OCI-LY3 (cell line): Measurements from ENCODE around the gene KDM5B.

Experiments used
- H2AFZ ChIP-seq: fragments of 200-600, 300-600 bp; shearing (Covaris generic); 2 replicates; pipeline ENCODE4 v1.6.0; 2014; ENCODE audit warnings: antibody characterized with exemption, low read depth, low read length
- H3K27ac ChIP-seq: fragments of 200-600, 300-600 bp; sonication (generic); 2 replicates; pipeline ENCODE4 v1.5.1; 2014; ENCODE audit warnings: mild to moderate bottlenecking, low read length, moderate library complexity, mixed read lengths
- H3K27me3 ChIP-seq: fragments of 200-600, 300-600 bp; sonication (generic); 2 replicates; pipeline ENCODE4 v1.6.1; 2014; ENCODE audit warnings: low read depth, low read length, mixed read lengths
- H3K36me3 ChIP-seq: fragments of 200-600, 300-600 bp; sonication (generic); replicated peaks from 2 replicates; pipeline ENCODE3; 2014; ENCODE audit warnings: low read depth, low read length, mixed read lengths
- H3K4me1 ChIP-seq: fragments of 300-600, 200-600 bp; sonication (generic); 2 replicates; pipeline ENCODE4 v1.6.1; 2014; ENCODE audit warnings: low read length, mixed read lengths
- H3K4me2 ChIP-seq: fragments of 200-600, 300-600 bp; sonication (generic); 2 replicates; pipeline ENCODE4 v1.6.1; 2014; ENCODE audit warnings: low read length, mixed read lengths
- H3K4me3 ChIP-seq: fragments of 300-600, 200-600 bp; sonication (generic); 2 replicates; pipeline ENCODE4 v1.5.1; 2014; ENCODE audit warnings: antibody characterized with exemption, mild to moderate bottlenecking, low read length, moderate library complexity
- H3K79me2 ChIP-seq: fragments of 300-600, 200-600 bp; shearing (Covaris generic); 2 replicates; pipeline ENCODE4 v1.6.1; 2014; ENCODE audit warnings: mild to moderate bottlenecking, low read length, mixed read lengths
- H3K9ac ChIP-seq: fragments of 300-600, 200-600 bp; shearing (Covaris generic); 2 replicates; pipeline ENCODE4 v1.6.0; 2014; ENCODE audit warnings: mild to moderate bottlenecking, low read length, moderate library complexity
- H3K9me3 ChIP-seq: fragments of 200-600, 300-600 bp; shearing (Covaris generic); 2 replicates; pipeline ENCODE4 v1.6.1; 2014; ENCODE audit warnings: low read length, mixed read lengths; ENCODE audit not compliant: insufficient read depth
- H4K20me1 ChIP-seq: fragments of 200-600, 300-600 bp; sonication (generic); 2 replicates; pipeline ENCODE4 v1.6.1; 2016; ENCODE audit warnings: low read length, mixed read lengths; ENCODE audit not compliant: insufficient read depth
- CTCF ChIP-seq: fragments of 200-600, 300-600 bp; sonication (generic); IDR thresholded peaks from 2 replicates; pipeline ENCODE4 v1.5.1; 2014; ENCODE audit warnings: antibody characterized with exemption, low read length, low read depth
- EZH2phosphoT487 ChIP-seq: fragments of 200-600 bp; shearing (Covaris generic); IDR thresholded peaks from 2 replicates; pipeline ENCODE4 v1.6.1; 2018; ENCODE audit warnings: antibody characterized with exemption, mixed run types, low read depth

Gene KDM5B

GRCh38 chr1:202703191-202703590 lies 105.0 kb downstream of the KDM5B start:
- no peaks in the 10 kb centered on the region for H3K9me3 ChIP-seq
- H3K36me3 ChIP-seq: no peaks in the 10 kb centered on the region
- no peak overlapping the region for H2AFZ ChIP-seq
- H3K4me1 ChIP-seq: no peaks in the 10 kb centered on the region
- peaks cover 85% of the 10 kb centered on the region for H3K27me3 ChIP-seq
- H3K4me3 ChIP-seq: no peak overlapping the region
- TF ChIP-seq CTCF: no peak
- no peak overlapping the region for H3K9ac ChIP-seq
- no peaks in the 10 kb centered on the region for H3K79me2 ChIP-seq
- no peak overlapping the region for H3K4me2 ChIP-seq
- H4K20me1 ChIP-seq: peaks cover 9% of the 10 kb centered on the region
- H3K27ac ChIP-seq: no peak overlapping the region

- Histone ChIP-seq H3K9me3 (no peaks in the 10 kb centered on the region), H3K4me1 (no peaks in the 10 kb centered on the region), H3K4me2 (no peak overlapping the region), H3K9ac (no peak overlapping the region), H3K36me3 (no peaks in the 10 kb centered on the region), H3K79me2 (no peaks in the 10 kb centered on the region), H4K20me1 (peaks cover 6% of the 10 kb centered on the region; the same call in 1 of the 2 replicates), H3K27me3 (peaks cover 86% of the 10 kb centered on the region), H2AFZ (no peak overlapping the region), H3K4me3 (no peak overlapping the region), H3K27ac (no peak overlapping the region)
- no peak for TF ChIP-seq EZH2phosphoT487
- no peak for TF ChIP-seq CTCF
These were observed 106.1 kb downstream of the KDM5B start for GRCh38 chr1:202702088-202702487.

GRCh38 chr1:202701200-202701599 lies 107.0 kb downstream of the KDM5B start:
- no peak for TF ChIP-seq CTCF
- TF ChIP-seq EZH2phosphoT487: no peak
- Histone ChIP-seq H3K4me3 (no peak overlapping the region), H3K4me1 (no peaks in the 10 kb centered on the region), H2AFZ (no peak overlapping the region), H3K27me3 (peaks cover 80% of the 10 kb centered on the region), H3K9me3 (no peaks in the 10 kb centered on the region), H4K20me1 (peaks cover 6% of the 10 kb centered on the region; the same call in 1 of the 2 replicates), H3K27ac (no peak overlapping the region), H3K9ac (no peak overlapping the region), H3K36me3 (no peaks in the 10 kb centered on the region), H3K79me2 (no peaks in the 10 kb centered on the region), H3K4me2 (no peak overlapping the region)

GRCh38 chr1:202700061-202700460 lies 108.2 kb downstream of the KDM5B start:
- Histone ChIP-seq H4K20me1 (peaks cover 13% of the 10 kb centered on the region; the same call in 1 of the 2 replicates), H3K9ac (no peak overlapping the region), H3K9me3 (no peaks in the 10 kb centered on the region), H3K36me3 (no peaks in the 10 kb centered on the region), H3K79me2 (no peaks in the 10 kb centered on the region), H3K4me1 (no peaks in the 10 kb centered on the region), H3K27me3 (peaks cover 79% of the 10 kb centered on the region), H3K4me3 (no peak overlapping the region), H3K27ac (no peak overlapping the region), H2AFZ (no peak overlapping the region), H3K4me2 (no peak overlapping the region)
- no peak for TF ChIP-seq EZH2phosphoT487
- no peak for TF ChIP-seq CTCF
